ENCODE results near the gene DUSP5. TPM values are rescaled to one million over a fixed set of nuclear protein-coding genes. Genes with fewer than 3 reads are reported as not detected.

The DUSP5 gene
- total RNA-seq, 4 donors from 2014 or later, result 12.4 to 27.9 (median 23.6) TPM

GRCh38 chr10:110523736-110524135 is 26.0 kb downstream of the DUSP5 start:
- WGBS, 2 donors, result 61 to 67% methylated on average over 3 of the region's 3 CpGs
- TF ChIP-seq, protein P1, sequence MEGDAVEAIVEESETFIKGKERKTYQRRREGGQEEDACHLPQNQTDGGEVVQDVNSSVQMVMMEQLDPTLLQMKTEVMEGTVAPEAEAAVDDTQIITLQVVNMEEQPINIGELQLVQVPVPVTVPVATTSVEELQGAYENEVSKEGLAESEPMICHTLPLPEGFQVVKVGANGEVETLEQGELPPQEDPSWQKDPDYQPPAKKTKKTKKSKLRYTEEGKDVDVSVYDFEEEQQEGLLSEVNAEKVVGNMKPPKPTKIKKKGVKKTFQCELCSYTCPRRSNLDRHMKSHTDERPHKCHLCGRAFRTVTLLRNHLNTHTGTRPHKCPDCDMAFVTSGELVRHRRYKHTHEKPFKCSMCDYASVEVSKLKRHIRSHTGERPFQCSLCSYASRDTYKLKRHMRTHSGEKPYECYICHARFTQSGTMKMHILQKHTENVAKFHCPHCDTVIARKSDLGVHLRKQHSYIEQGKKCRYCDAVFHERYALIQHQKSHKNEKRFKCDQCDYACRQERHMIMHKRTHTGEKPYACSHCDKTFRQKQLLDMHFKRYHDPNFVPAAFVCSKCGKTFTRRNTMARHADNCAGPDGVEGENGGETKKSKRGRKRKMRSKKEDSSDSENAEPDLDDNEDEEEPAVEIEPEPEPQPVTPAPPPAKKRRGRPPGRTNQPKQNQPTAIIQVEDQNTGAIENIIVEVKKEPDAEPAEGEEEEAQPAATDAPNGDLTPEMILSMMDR (IDR thresholded peaks at IDR 0.05), result no peak
- TF ChIP-seq EP300 (IDR thresholded peaks at IDR 0.05) (no peak), POLR2A (IDR thresholded peaks at IDR 0.05) (no peak)

DNA sequence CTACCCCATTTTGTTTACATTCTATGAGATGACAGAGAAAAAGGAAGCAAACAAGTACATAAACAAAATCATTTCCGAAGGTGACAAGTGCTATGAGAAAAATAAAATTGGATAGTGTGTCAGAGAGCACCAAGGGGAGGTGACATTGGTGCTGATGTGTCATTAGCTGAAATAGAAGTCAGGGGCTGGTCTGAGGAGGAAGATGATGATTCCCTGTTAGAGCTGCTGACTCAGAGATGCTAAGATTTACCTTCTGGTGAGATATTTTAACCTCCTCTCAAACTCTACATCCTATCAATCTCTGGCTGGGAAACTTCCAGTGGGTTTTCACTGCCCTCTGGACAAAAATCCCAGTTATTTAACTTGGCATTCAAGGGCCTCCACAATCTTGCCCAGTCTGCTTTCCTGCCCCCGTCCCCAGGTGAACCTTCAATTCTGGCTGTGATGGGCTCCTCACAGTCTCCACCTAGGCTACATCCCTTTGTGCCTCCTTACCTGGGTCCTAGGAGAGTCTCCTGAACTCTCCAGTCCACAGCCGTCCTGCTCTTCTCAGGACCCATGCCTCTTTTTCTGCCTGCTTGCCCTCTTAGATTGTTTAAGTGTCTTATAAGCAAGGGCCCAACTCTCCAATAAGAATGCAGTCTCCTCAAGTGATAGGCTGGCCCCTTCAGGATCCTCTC is 26.6 kb downstream of the DUSP5 start:
- Histone ChIP-seq H3K9me3 (no peaks in the 10 kb centered on the region), H3K4me3 (no peak overlapping the region), H3K27me3 (no peaks in the 10 kb centered on the region), H3K4me1 (no peaks in the 10 kb centered on the region), H3K27ac (no peak overlapping the region), H3K36me3 (no peaks in the 10 kb centered on the region)
- DNase-seq (ENCODE audit: low spot score in 2 of 2), result no peak
- 85 to 93% methylated on average over 3 of the region's 3 CpGs for WGBS, 2 donors
- TF ChIP-seq EP300 (IDR thresholded peaks at IDR 0.05), result no peak
- TF ChIP-seq, protein P1 (IDR thresholded peaks at IDR 0.05), result no peak
- no peak for TF ChIP-seq POLR2A (IDR thresholded peaks at IDR 0.05)

More at GRCh38 chr10:110523736-110524135, 26.0 kb downstream of the DUSP5 start:
- H3K36me3 ChIP-seq, result no peaks in the 10 kb centered on the region
- H3K4me1 ChIP-seq, result no peaks in the 10 kb centered on the region
- DNase-seq (ENCODE audit: low spot score in 2 of 2), result no peak
- no peak overlapping the region for H3K4me3 ChIP-seq
- no peaks in the 10 kb centered on the region for H3K9me3 ChIP-seq
- no peak overlapping the region for H3K27ac ChIP-seq
- no peaks in the 10 kb centered on the region for H3K27me3 ChIP-seq

- Histone ChIP-seq H3K4me1 (peaks cover 0 to 4% (median 1%) of the 10 kb centered on the region in 4 donors), H3K27ac (no peak overlapping the region), H3K4me3 (no peak overlapping the region), H3K36me3 (no peaks in the 10 kb centered on the region), H3K27me3 (peaks cover 0 to 3% of the 10 kb centered on the region in 2 donors), H3K9me3 (no peaks in the 10 kb centered on the region)
- no peak for DNase-seq (ENCODE audit: low spot score in 2 of 2)
- WGBS, 2 donors, result 60 to 65% methylated on average over 2 of the region's 2 CpGs
- no peak for TF ChIP-seq EP300 (IDR thresholded peaks at IDR 0.05)
- TF ChIP-seq, protein P1 (IDR thresholded peaks at IDR 0.05), result no peak
- no peak for TF ChIP-seq POLR2A (IDR thresholded peaks at IDR 0.05)
These were observed 27.1 kb downstream of the DUSP5 start for GRCh38 chr10:110524859-110525232.

GRCh38 chr10:110525349-110526260 is 27.9 kb downstream of the DUSP5 start:
- Histone ChIP-seq H3K9me3 (no peaks in the 10 kb centered on the region), H3K27ac (no peak overlapping the region), H3K4me3 (no peak overlapping the region), H3K4me1 (peaks cover 0 to 11% (median 5%) of the 10 kb centered on the region in 4 donors), H3K27me3 (peaks cover 0 to 10% of the 10 kb centered on the region in 2 donors), H3K36me3 (no peaks in the 10 kb centered on the region)
- DNase-seq (ENCODE audit: low spot score in 2 of 2), result no peak
- no peak for TF ChIP-seq POLR2A (IDR thresholded peaks at IDR 0.05)
- TF ChIP-seq EP300 (IDR thresholded peaks at IDR 0.05), result no peak
- TF ChIP-seq, protein P1 (IDR thresholded peaks at IDR 0.05), result no peak
- WGBS, 2 donors, result 60 to 75% methylated on average over 8 to 9 of the region's 9 CpGs

GRCh38 chr10:110527731-110528171 is 30.0 kb downstream of the DUSP5 start:
- H3K36me3 ChIP-seq, result no peaks in the 10 kb centered on the region
- H3K4me3 ChIP-seq, result no peak overlapping the region
- no peak for DNase-seq (ENCODE audit: low spot score in 2 of 2)
- no peaks in the 10 kb centered on the region for H3K9me3 ChIP-seq
- no peak overlapping the region for H3K27ac ChIP-seq
- H3K27me3 ChIP-seq, result peaks cover 0 to 18% of the 10 kb centered on the region in 2 donors
- peaks cover 0 to 12% (median 5%) of the 10 kb centered on the region in 4 donors for H3K4me1 ChIP-seq
- WGBS, 2 donors, result 80% methylated on average over 9 of the region's 9 CpGs
- TF ChIP-seq EP300 (IDR thresholded peaks at IDR 0.05) (no peak), POLR2A (IDR thresholded peaks at IDR 0.05) (no peak)
- TF ChIP-seq, protein P1 (IDR thresholded peaks at IDR 0.05), result no peak

Measured in tibial nerve (tissue), 4 donors.